Stimulated activated CD4-positive, alpha-beta T cell treated with anti-CD3 and anti-CD28 coated beads, Interleukin-2, amount 100 ng/mL, for 24 hours (primary cell): ENCODE results near the gene PLS3.
"Not testable (repeated sequence)": the region's sequence is repeated elsewhere in the genome, so short reads cannot be mapped to it uniquely, and the experiment has no call there.

Experiments
- DNase-seq, 2 donors: peaks; one replicate each; pipeline ENCODE4 v3.0.0-alpha.2; 2020

The PLS3 gene

GRCh38 chrX:115616943-115617563, 56.1 kb downstream of the PLS3 start:
- no peak for DNase-seq

GRCh38 chrX:115622534-115622933, 61.6 kb downstream of the PLS3 start:
- DNase-seq = no peak

- no peak for DNase-seq
These were observed 63.9 kb downstream of the PLS3 start for GRCh38 chrX:115624916-115625315.

GRCh38 chrX:115625572-115626301, 64.8 kb downstream of the PLS3 start:
- DNase-seq = no peak

- DNase-seq = no peak
These were observed 69.2 kb downstream of the PLS3 start for GRCh38 chrX:115630204-115630603.

DNA sequence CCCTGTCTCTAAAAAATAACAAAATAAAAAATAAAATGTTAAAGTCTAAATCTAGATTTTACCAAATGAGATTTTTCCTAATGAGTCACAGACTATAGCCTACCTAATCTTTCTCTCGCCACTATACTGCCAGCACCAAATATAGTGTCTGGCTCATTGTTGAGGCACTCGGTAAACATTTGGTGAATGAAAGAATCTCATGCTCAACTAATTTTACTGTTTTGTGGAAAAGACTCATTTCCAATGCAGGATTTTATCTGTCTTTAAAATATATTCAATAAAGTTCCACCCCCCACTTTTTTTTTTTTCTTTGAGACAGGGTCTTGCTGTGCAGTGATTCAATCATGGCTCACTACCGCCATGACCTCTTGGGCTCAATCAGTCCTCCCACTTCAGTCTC, 71.5 kb downstream of the PLS3 start:
- no peak for DNase-seq

- DNase-seq = not testable (repeated sequence)
These were observed 72.4 kb downstream of the PLS3 start for GRCh38 chrX:115633397-115633796.

DNA sequence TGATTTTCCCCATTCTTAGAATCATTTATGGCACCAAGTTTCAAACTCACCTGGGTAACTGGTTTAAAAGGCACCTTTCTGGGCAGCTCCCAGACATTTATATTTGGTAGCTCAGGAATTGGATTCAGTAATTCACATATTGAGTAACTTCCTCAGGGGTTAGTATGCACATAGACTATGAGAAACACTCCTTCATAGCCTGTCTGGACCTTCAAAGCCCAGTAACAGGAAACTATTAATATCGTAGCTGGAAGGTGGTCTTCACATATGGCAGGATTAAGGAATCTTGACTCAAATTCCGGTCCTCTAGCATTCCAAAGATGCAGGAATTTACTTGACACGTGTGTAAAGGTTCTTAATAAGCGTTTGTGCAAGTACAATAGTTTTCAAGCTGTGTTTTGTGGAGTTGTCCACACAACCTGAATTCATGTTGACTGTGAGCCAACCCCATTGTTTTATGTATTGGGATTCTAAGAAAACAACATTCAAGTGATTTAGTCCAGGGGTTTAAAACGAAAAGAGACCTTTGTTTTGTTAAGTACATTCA, 78.4 kb downstream of the PLS3 start:
- no peak for DNase-seq

GRCh38 chrX:115642311-115642710, 81.3 kb downstream of the PLS3 start:
- no peak for DNase-seq

- peak; percentile 8 to 18 for DNase-seq
These were observed 82.0 kb downstream of the PLS3 start for GRCh38 chrX:115642895-115643530.

DNA sequence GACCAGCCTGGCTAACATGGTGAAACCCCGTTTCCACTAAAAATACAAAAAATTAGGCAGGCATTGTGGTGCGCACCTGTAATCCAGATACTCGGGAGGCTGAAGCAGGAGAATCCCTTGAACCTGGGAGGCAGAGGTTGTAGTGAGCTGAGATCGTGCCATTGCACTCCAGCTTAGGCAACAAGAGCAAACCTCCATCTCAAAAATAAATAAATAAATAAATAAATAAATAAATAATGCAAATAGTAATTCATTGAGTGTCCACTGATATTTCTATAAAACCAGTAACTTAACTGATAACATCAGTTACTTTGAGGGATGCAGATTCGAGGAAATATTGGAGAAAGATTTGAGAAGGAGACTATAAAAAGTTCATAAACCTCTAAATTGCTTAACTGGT, 83.4 kb downstream of the PLS3 start:
- DNase-seq = not testable (repeated sequence)

DNA sequence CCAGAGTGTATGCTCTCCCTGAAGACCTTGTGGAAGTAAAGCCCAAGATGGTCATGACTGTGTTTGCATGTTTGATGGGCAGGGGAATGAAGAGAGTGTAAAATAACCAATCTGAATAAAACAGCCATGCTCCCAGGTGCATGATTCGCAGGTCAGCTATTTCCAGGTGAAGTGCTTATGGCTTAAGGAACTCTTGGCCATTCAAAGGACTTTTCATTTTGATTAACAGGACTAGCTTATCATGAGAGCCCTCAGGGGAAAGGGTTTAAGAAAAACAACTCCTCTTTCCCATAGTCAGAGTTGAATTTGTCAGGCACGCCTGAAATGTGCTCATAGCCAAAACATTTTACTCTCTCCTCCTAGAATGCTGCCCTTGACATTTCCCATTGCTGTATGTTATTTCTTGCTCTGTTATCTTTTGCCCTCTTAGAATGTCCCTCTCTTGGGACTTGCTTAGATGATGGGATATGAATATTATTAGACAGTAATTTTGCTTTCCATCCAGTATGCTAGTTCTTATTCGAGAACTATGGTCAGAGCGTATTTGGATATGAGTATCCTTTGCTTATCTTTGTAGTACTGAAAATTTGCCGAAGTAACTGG, 88.6 kb downstream of the PLS3 start:
- no peak for DNase-seq

GRCh38 chrX:115650449-115650848, 89.5 kb downstream of the PLS3 start:
- no peak for DNase-seq

DNA sequence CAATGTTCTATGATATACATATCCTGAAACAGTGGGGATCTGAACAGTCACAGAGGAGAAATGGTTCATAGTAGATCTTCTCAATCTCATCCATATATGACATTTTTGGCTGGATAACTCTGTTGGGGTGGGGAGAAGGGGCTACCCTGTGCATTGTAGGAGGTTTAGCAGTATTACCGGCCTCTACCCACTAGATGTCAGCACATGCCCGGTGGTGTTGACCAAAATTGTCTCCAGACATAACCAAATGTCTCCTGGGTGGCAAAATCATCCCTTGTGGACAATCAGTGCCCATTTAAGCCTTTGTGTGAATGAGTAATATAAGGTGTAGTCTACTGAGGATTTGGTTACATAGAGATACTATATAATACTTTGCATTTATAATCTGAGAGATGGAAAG, 89.9 kb downstream of the PLS3 start:
- DNase-seq = peak; percentile 4 to 15

DNA sequence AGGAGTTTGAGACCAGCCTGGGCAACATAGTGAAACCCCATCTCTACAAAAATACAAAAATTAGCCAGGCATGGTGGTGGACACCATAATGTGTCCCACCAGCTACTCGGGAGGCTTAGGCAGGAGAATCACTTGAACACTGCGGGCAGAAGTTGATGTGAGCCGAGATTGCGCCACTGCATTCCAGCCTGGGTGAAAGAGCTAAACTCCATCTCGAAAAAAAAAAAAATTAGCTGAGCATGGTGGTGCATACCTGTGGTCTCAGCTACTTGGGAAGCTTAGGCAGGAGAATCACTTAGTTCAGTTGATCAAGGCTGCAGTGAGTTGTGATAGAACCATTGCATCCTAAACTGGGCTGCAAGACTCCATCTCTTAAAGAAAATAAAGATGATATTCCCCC, 91.2 kb downstream of the PLS3 start:
- no peak for DNase-seq

GRCh38 chrX:115665122-115665521, 104.1 kb downstream of the PLS3 start:
- DNase-seq = no peak

DNA sequence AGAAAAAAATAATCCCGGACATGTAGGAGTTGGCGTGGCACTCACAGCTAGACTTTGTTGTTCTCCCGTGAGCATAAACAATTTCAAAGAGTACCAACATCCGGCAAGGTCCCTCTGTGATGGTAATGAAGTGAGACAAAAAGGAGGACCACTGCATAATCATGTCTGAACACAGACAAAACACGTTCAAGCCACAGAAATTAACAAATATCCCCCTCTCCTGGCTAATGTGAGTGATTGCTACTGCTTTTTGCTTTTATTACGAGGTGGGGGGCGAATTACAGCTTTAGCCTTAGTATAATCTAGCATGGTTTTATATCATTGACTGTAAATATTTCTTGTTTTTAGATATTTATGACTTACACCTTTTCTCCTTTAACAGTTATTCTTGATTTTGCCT, 118.5 kb downstream of the PLS3 start:
- DNase-seq = no peak

DNA sequence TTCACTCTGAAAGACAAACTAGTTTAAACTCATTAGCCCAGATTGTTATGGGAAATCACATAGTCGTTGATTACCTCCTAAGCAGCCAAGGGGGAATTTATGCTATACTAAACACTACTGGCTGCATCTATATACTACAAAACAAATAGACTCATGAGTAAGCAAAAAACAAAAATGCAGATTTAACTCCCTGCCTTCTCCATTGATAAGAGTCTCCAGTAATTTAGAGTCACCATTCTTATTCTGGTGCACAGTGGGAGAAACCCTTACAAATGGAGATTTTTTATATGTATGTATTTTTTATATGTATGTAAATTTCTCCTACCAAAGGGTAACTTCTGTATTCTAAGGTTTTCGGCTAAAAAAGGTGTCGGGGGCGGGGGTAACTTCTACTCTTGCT, 126.6 kb downstream of the PLS3 start:
- DNase-seq = no peak

GRCh38 chrX:115689931-115690330, 129.0 kb downstream of the PLS3 start:
- no peak for DNase-seq

- peak; percentile 21 to 33 for DNase-seq
These were observed 129.7 kb downstream of the PLS3 start for GRCh38 chrX:115690511-115691216.

GRCh38 chrX:115693476-115693875, 132.5 kb downstream of the PLS3 start:
- DNase-seq = no peak

- DNase-seq = no peak
These were observed 133.1 kb downstream of the PLS3 start for GRCh38 chrX:115694028-115694427.

DNA sequence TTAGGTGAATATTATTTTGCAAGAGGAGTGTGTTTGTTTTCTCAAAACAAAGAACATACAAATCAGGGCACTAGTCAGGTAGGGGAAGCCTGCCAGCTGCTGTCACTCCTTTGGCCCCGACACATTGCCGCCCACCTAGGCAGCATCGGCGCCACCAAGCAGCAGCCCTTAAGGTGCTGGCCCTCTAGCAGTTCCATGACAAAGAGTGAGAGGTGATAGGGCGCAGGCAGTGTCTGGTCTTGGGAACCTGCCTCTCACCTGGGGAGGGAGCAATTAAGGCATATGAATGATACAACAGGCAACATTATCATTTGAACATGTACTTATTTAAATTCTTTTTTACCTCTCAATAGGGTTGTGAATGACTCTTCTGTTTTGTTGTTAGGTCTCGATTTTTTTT, 135.1 kb downstream of the PLS3 start:
- no peak for DNase-seq
